Esophagus muscularis mucosa (tissue), 3 donors: ENCODE data around the gene THAP12.

Experiments used
- CTCF ChIP-seq, 3 experiments: fragments of 200-600 bp in 2 of 3; fragments of 450-650 bp in 1 of 3; sonication (generic) in 2 of 3; IDR thresholded peaks; one replicate each; pipeline ENCODE4 v1.5.1; 2017 to 2019; ENCODE audit warnings: antibody characterized with exemption in 3 of 3, mild to moderate bottlenecking in 2 of 3, moderate library complexity in 1 of 3
- POLR2A ChIP-seq: fragments of 450-650 bp; IDR thresholded peaks from one replicate; pipeline ENCODE4 v1.6.1; 2017; ENCODE audit warnings: antibody characterized with exemption, moderate library complexity, mild to moderate bottlenecking, low read depth
- POLR2AphosphoS5 ChIP-seq, 2 donors: sonication (generic); formaldehyde crosslinking; IDR thresholded peaks; one replicate each; pipeline ENCODE4 v1.6.1; 2017; ENCODE audit warnings: antibody characterized with exemption in 2 of 2

- TF ChIP-seq POLR2AphosphoS5 (IDR thresholded peaks at IDR 0.05) (no peak), POLR2A (no peak), CTCF (IDR thresholded peaks at IDR 0.05) (no peak)
Measured at GRCh38 chr11:76397383-76397782, 16.5 kb upstream of the THAP12 start.
